SK-N-SH (cell line): Measurements from ENCODE around the gene BTBD9. TPM values are rescaled to one million over a fixed set of nuclear protein-coding genes. Genes with fewer than 3 reads are reported as not detected.

Source experiments
- CTCF ChIA-PET: fragments of 300-600, 350-600 bp; formaldehyde crosslinking; extraction: SDS; loops from one replicate; lab custom pipeline; 2021; lab: Yijun Ruan, JAX
- POLR2A ChIA-PET: fragments of 350-600 bp; sonication (Branson Sonifier 250); formaldehyde crosslinking; extraction: SDS; loops from one replicate; lab custom pipeline; 2020; ENCODE audit warnings: antibody characterized with exemption, inconsistent platforms; lab: Yijun Ruan, JAX
- DNase-seq: peaks from one replicate; pipeline ENCODE4 v3.0.0; 2012
- H2AFZ ChIP-seq: fragments of 200-600 bp; sonication (generic); 2 replicates; pipeline ENCODE4 v1.8.1; 2016; ENCODE audit warnings: antibody characterized with exemption, mild to moderate bottlenecking, low read depth
- H3F3A ChIP-seq: fragments of 200-600 bp; sonication (generic); replicated peaks from 2 replicates; pipeline ENCODE3; 2016; ENCODE audit warnings: antibody characterized with exemption, mild to moderate bottlenecking; ENCODE audit not compliant: insufficient read depth
- H3K27ac ChIP-seq, 2 experiments: fragments of 200-500 bp in 1 of 2; fragments of 200-600 bp in 1 of 2; sonication (Bioruptor generic) in 1 of 2; sonication (generic), shearing (Covaris generic) in 1 of 2; 2 replicates each; pipeline versions ENCODE4 v1.5.1 to v1.6.1; 2014 to 2016; ENCODE audit warnings: low read depth in 2 of 2, inconsistent platforms in 1 of 2, low read length in 1 of 2, mild to moderate bottlenecking in 1 of 2, mixed read lengths in 1 of 2
- H3K27me3 ChIP-seq: fragments of 200-600 bp; sonication (generic), shearing (Covaris generic); 2 replicates; pipeline ENCODE4 v1.6.1; 2016; ENCODE audit warnings: mixed run types; ENCODE audit not compliant: insufficient read depth
- H3K36me3 ChIP-seq, 2 experiments: fragments of 200-500 bp in 1 of 2; fragments of 200-600 bp in 1 of 2; sonication (Bioruptor generic) in 1 of 2; sonication (generic) in 1 of 2; replicated peaks in 1 of 2; 2 replicates each; pipeline versions ENCODE3 to v1.5.1; 2014 to 2016; ENCODE audit warnings: low read length in 1 of 2, mild to moderate bottlenecking in 1 of 2; ENCODE audit not compliant: insufficient read depth in 2 of 2, control insufficient read depth in 1 of 2
- H3K4me1 ChIP-seq, 2 experiments: fragments of 200-500 bp in 1 of 2; fragments of 200-600 bp in 1 of 2; sonication (Bioruptor generic) in 1 of 2; sonication (generic), shearing (Covaris generic) in 1 of 2; 2 replicates each; pipeline versions ENCODE4 v1.5.1 to v1.6.1; 2014 to 2016; ENCODE audit warnings: low read depth in 1 of 2, low read length in 1 of 2, mixed run types in 1 of 2; ENCODE audit not compliant: insufficient read depth in 2 of 2, control insufficient read depth in 1 of 2
- H3K4me2 ChIP-seq: fragments of 200-600 bp; sonication (generic), shearing (Covaris generic); 2 replicates; pipeline ENCODE4 v1.6.1; 2017; ENCODE audit warnings: mixed run types
- H3K4me3 ChIP-seq, 2 experiments: fragments of 200-500 bp in 1 of 2; fragments of 200-600 bp in 1 of 2; sonication (Bioruptor generic) in 1 of 2; sonication (generic), shearing (Covaris generic) in 1 of 2; 2 replicates each; pipeline versions ENCODE4 v1.5.1 to v1.8.1; 2014 to 2016; ENCODE audit warnings: low read depth in 2 of 2, inconsistent platforms in 1 of 2, low read length in 1 of 2, mild to moderate bottlenecking in 1 of 2, mixed read lengths in 1 of 2, moderate library complexity in 1 of 2
- H3K79me2 ChIP-seq: fragments of 200-600 bp; sonication (generic); 2 replicates; pipeline ENCODE4 v1.8.1; 2017; ENCODE audit warnings: mild to moderate bottlenecking; ENCODE audit not compliant: insufficient read depth
- H3K9ac ChIP-seq: fragments of 200-600 bp; sonication (generic); 2 replicates; pipeline ENCODE4 v1.6.1; 2017; ENCODE audit warnings: mixed run types
- H3K9me2 ChIP-seq: fragments of 200-600 bp; sonication (generic); 2 replicates; pipeline ENCODE4 v1.6.1; 2017; ENCODE audit warnings: mixed run types
- H3K9me3 ChIP-seq: fragments of 200-600 bp; sonication (generic); 2 replicates; pipeline ENCODE4 v1.6.1; 2017; ENCODE audit warnings: mixed run types, mild to moderate bottlenecking, moderate library complexity
- H4K20me1 ChIP-seq: fragments of 200-600 bp; sonication (generic); 2 replicates; pipeline ENCODE4 v1.6.1; 2017; ENCODE audit warnings: mild to moderate bottlenecking, mixed run types; ENCODE audit not compliant: insufficient read depth
- CHD2 ChIP-seq: fragments of 150-350 bp; IDR thresholded peaks from 2 replicates; pipeline ENCODE4 v1.6.1; 2018; ENCODE audit warnings: low read length; ENCODE audit not compliant: partially characterized antibody
- ELF1 ChIP-seq: IDR thresholded peaks from 2 replicates; pipeline ENCODE4 v1.4.0; 2012
- EZH2phosphoT487 ChIP-seq: fragments of 200-600 bp; sonication (generic); IDR thresholded peaks from 2 replicates; pipeline ENCODE4 v1.6.1; 2017; ENCODE audit warnings: low read depth, mixed run types, mild to moderate bottlenecking, antibody characterized with exemption, moderate library complexity, borderline replicate concordance
- FOXM1 ChIP-seq: IDR thresholded peaks from 2 replicates; pipeline ENCODE4 v1.4.0; 2012; ENCODE audit warnings: low read depth, mild to moderate bottlenecking
- GABPA ChIP-seq: IDR thresholded peaks from 2 replicates; pipeline ENCODE4 v1.4.0; 2012; ENCODE audit warnings: low read depth, mild to moderate bottlenecking
- GATA2 ChIP-seq: sonication (generic); formaldehyde crosslinking; IDR thresholded peaks from 2 replicates; pipeline ENCODE4 v1.5.0; 2020; ENCODE audit warnings: mild to moderate bottlenecking, missing genetic modification reagents
- JUND ChIP-seq: IDR thresholded peaks from 2 replicates; pipeline ENCODE4 v1.4.0; 2012
- MXI1 ChIP-seq: IDR thresholded peaks from 2 replicates; pipeline ENCODE4 v1.6.1; 2012; ENCODE audit warnings: mild to moderate bottlenecking, low read depth, low read length, improper control_type of control experiment
- POLR2AphosphoS5 ChIP-seq: IDR thresholded peaks from 2 replicates; pipeline ENCODE4 v1.6.1; 2012; ENCODE audit warnings: low read depth, low read length
- RAD21 ChIP-seq: IDR thresholded peaks from 2 replicates; pipeline ENCODE4 v1.6.1; 2012; ENCODE audit warnings: mild to moderate bottlenecking, low read length
- RFX5 ChIP-seq: IDR thresholded peaks from 2 replicates; pipeline ENCODE4 v1.6.1; 2012; ENCODE audit warnings: mild to moderate bottlenecking, improper control_type of control experiment, low read length
- SIN3A ChIP-seq: IDR thresholded peaks from 2 replicates; pipeline ENCODE4 v1.6.1; 2012; ENCODE audit warnings: low read depth, mild to moderate bottlenecking, low read length, moderate library complexity, borderline replicate concordance
- SMC3 ChIP-seq: IDR thresholded peaks from 2 replicates; pipeline ENCODE4 v1.6.1; 2012; ENCODE audit warnings: low read depth, low read length, improper control_type of control experiment
- TAF1 ChIP-seq: IDR thresholded peaks from 2 replicates; pipeline ENCODE4 v1.6.1; 2012; ENCODE audit warnings: low read depth, mild to moderate bottlenecking, low read length, moderate library complexity, borderline replicate concordance
- TCF12 ChIP-seq: IDR thresholded peaks from 2 replicates; pipeline ENCODE4 v1.4.0; 2012
- TEAD4 ChIP-seq: IDR thresholded peaks from 2 replicates; pipeline ENCODE4 v1.4.0; 2012; ENCODE audit warnings: mild to moderate bottlenecking, borderline replicate concordance; ENCODE audit not compliant: insufficient read depth
- USF1 ChIP-seq: IDR thresholded peaks from 2 replicates; pipeline ENCODE4 v1.4.0; 2012; ENCODE audit warnings: low read depth, borderline replicate concordance
- YY1 ChIP-seq: IDR thresholded peaks from 2 replicates; pipeline ENCODE4 v1.4.0; 2012; ENCODE audit warnings: low read depth, mild to moderate bottlenecking
- WGBS: methylation state at CpG from one replicate; pipeline ENCODE4 v1.1.6; 2017; ENCODE audit warnings: low lambda C conversion rate; 5-methylcytosine and 5-hydroxymethylcytosine counted together
- polyA plus RNA-seq, 3 experiments: library from polyadenylated mRNA; depleted of rRNA; stranded (reverse); fragments of >200 nt; gene quantifications; 2 replicates each; pipeline ENCODE4 v1.2.3, GENCODE V29; 2012
- TF ChIP-seq, protein P1 (sequence below): fragments of 150-350 bp; IDR thresholded peaks from 2 replicates; pipeline ENCODE4 v1.6.1; 2017; ENCODE audit warnings: antibody characterized with exemption, low read length, low read depth, borderline replicate concordance
- TF ChIP-seq, protein P2 (sequence below): IDR thresholded peaks from 2 replicates; pipeline ENCODE4; 2012

BTBD9 gene
- polyA plus RNA-seq, 1 of the 3 experiments (the other 2 are of a cell fraction): 2.2 TPM

DNA sequence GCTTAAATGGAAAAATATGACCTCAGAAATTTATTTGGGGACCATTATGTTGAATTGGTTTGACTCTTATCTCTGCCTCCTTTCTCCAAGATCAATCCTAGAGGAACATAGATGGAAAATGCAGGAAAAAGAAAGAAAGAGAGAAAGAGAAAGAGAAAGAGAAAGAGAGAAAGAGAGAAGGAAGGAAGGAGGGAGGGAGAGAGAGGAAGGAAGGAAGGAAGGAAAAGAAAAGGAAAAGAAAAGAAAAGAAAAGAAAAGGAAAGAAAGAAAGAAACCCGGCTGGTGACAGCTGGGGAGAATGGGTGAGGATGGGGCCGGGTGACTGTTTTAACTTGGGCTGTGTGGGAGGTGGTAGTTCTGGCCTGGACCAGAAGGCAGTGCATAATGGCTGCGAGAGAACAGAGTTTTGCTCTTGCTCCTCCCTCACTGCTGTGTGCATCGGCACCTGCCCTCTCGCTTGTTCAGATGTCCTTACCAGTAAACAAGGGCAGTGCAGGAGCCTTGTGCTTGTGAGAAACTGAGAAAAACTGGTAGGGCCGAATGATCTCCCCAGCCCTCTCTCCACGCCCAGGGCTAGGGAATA is 38.5 kb upstream of the BTBD9 start:
- Histone ChIP-seq H3F3A (peaks cover 2% of the 10 kb centered on the region), H3K27ac (no peak overlapping the region), H3K9ac (no peak overlapping the region), H3K4me2 (no peak overlapping the region), H3K9me2 (no peaks in the 10 kb centered on the region), H3K27me3 (no peaks in the 10 kb centered on the region), H3K9me3 (no peaks in the 10 kb centered on the region), H3K4me3 (no peak overlapping the region)
- no peak for DNase-seq
- CTCF ChIA-PET: no interaction called here
- TF ChIP-seq ELF1 (no peak), RFX5 (no peak), RAD21 (no peak), JUND (no peak), FOXM1 (no peak), YY1 (no peak), TCF12 (no peak), MXI1 (no peak), USF1 (no peak), EZH2phosphoT487 (no peak), TEAD4 (no peak), SMC3 (no peak), GABPA (no peak), CHD2 (no peak), SIN3A (no peak), TAF1 (no peak), GATA2 (CRISPR knock-in tag) (no peak), POLR2AphosphoS5 (no peak)
- TF ChIP-seq, protein P1, sequence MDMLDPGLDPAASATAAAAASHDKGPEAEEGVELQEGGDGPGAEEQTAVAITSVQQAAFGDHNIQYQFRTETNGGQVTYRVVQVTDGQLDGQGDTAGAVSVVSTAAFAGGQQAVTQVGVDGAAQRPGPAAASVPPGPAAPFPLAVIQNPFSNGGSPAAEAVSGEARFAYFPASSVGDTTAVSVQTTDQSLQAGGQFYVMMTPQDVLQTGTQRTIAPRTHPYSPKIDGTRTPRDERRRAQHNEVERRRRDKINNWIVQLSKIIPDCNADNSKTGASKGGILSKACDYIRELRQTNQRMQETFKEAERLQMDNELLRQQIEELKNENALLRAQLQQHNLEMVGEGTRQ: no peak
- TF ChIP-seq, protein P2, sequence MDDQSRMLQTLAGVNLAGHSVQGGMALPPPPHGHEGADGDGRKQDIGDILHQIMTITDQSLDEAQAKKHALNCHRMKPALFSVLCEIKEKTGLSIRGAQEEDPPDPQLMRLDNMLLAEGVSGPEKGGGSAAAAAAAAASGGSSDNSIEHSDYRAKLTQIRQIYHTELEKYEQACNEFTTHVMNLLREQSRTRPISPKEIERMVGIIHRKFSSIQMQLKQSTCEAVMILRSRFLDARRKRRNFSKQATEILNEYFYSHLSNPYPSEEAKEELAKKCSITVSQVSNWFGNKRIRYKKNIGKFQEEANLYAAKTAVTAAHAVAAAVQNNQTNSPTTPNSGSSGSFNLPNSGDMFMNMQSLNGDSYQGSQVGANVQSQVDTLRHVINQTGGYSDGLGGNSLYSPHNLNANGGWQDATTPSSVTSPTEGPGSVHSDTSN: no peak
- TF ChIP-seq, all 33 proteins: peak for 0
- Histone ChIP-seq H3K36me3 (peaks cover 51 to 60% of the 10 kb centered on the region in 2 experiments), H2AFZ (no peak overlapping the region), H4K20me1 (no peaks in the 10 kb centered on the region), H3K4me1 (no peaks in the 10 kb centered on the region), H3K79me2 (no peaks in the 10 kb centered on the region)
- 94% methylated on average over 7 of the region's 7 CpGs for WGBS
- POLR2A ChIA-PET: no interaction called here
